ENCODE measurements around the gene KYNU. TPM values are rescaled to one million over a fixed set of nuclear protein-coding genes. Genes with fewer than 3 reads are reported as not detected.

Gene KYNU
- polyA plus RNA-seq, 1 experiment = 4.5 TPM

GRCh38 chr2:143058851-143059250, 181.4 kb downstream of the KYNU start:
- TF ChIP-seq, protein P1, sequence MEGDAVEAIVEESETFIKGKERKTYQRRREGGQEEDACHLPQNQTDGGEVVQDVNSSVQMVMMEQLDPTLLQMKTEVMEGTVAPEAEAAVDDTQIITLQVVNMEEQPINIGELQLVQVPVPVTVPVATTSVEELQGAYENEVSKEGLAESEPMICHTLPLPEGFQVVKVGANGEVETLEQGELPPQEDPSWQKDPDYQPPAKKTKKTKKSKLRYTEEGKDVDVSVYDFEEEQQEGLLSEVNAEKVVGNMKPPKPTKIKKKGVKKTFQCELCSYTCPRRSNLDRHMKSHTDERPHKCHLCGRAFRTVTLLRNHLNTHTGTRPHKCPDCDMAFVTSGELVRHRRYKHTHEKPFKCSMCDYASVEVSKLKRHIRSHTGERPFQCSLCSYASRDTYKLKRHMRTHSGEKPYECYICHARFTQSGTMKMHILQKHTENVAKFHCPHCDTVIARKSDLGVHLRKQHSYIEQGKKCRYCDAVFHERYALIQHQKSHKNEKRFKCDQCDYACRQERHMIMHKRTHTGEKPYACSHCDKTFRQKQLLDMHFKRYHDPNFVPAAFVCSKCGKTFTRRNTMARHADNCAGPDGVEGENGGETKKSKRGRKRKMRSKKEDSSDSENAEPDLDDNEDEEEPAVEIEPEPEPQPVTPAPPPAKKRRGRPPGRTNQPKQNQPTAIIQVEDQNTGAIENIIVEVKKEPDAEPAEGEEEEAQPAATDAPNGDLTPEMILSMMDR (IDR thresholded peaks at IDR 0.05; ENCODE audit: low read depth, low read length) = no peak
- Histone ChIP-seq H3K27ac (ENCODE audit: low read depth, low read length) (no peak overlapping the region), H3K27me3 (ENCODE audit: control insufficient read depth, insufficient read depth, low read length) (no peaks in the 10 kb centered on the region), H3K4me3 (ENCODE audit: low read depth, low read length) (no peak overlapping the region), H3K9me3 (ENCODE audit: control insufficient read depth, insufficient read depth, low read length) (no peaks in the 10 kb centered on the region)
- ChIA-PET CTCF (interaction anchor here (3.2 kb wide), 1 partner anchor 24 kb away, joined by 18 read pairs; no protein-coding TSS in a partner anchor), POLR2A (no interaction called here)
- DNase-seq (ENCODE audit: low read depth, low spot score) = no peak

DNA sequence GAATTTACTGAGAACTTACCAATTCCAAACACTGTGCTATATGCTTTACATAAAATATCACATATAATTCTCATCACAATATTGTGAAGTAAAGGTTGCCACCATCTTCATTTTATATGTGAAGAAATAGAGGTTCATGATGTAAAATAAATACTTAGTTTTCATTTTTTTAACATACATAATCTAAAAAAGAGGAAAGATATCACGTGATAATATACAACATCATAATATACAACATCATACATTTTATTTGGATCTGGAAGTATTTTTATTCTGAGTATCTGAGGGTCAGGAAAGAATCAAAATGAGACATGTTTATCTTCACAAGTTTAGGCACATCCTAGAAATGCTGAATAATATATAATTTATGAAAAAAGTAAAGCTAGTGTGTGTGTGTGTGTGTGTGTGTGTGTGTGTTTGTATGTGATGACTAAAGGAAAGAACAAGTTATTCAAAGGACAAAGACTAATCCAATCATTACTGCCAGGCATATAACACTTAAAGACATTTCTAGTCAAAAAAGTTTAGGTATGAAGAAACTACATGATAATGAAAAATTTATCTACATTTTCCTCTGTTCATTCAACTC, 186.2 kb downstream of the KYNU start:
- DNase-seq (ENCODE audit: low read depth, low spot score) = no peak
- ChIA-PET CTCF (interaction anchor here (0.5 to 1.1 kb wide), 3 partner anchors 29 to 98 kb away, joined by 3 to 6 read pairs (median 3); no protein-coding TSS in a partner anchor), POLR2A (no interaction called here)
- Histone ChIP-seq H3K4me3 (ENCODE audit: low read depth, low read length) (no peak overlapping the region), H3K27ac (ENCODE audit: low read depth, low read length) (no peak overlapping the region), H3K9me3 (ENCODE audit: control insufficient read depth, insufficient read depth, low read length) (no peaks in the 10 kb centered on the region), H3K27me3 (ENCODE audit: control insufficient read depth, insufficient read depth, low read length) (no peaks in the 10 kb centered on the region)
- TF ChIP-seq, protein P1 (IDR thresholded peaks at IDR 0.05; ENCODE audit: low read depth, low read length) = no peak

DNA sequence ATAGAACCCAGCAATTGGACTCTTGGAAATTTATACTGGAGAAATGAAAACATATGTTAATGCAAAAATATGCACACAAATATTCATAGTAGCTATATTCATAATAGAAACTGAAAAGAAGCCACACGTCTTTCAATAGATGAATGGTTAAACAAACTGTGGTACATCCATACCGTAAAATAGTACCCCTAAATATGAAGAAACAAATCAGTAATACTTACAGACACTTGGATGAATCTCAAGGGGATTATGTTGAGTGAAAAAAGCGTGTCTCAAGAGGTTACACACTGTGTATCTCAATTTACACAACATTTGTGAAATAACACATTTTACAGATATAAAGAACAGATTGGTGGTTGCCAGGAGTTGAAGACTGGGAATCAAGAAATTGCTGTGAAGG, 190.6 kb downstream of the KYNU start:
- no peaks in the 10 kb centered on the region for H3K27me3 ChIP-seq (ENCODE audit: control insufficient read depth, insufficient read depth, low read length)
- CTCF ChIA-PET = interaction anchor here (1.1 kb wide), 1 partner anchor 34 kb away, joined by 5 read pairs; no protein-coding TSS in a partner anchor
- DNase-seq (ENCODE audit: low read depth, low spot score) = no peak
- POLR2A ChIA-PET = no interaction called here
- no peaks in the 10 kb centered on the region for H3K9me3 ChIP-seq (ENCODE audit: control insufficient read depth, insufficient read depth, low read length)
- no peak overlapping the region for H3K4me3 ChIP-seq (ENCODE audit: low read depth, low read length)
- no peak overlapping the region for H3K27ac ChIP-seq (ENCODE audit: low read depth, low read length)
- TF ChIP-seq, protein P1 (IDR thresholded peaks at IDR 0.05; ENCODE audit: low read depth, low read length) = no peak

DNA sequence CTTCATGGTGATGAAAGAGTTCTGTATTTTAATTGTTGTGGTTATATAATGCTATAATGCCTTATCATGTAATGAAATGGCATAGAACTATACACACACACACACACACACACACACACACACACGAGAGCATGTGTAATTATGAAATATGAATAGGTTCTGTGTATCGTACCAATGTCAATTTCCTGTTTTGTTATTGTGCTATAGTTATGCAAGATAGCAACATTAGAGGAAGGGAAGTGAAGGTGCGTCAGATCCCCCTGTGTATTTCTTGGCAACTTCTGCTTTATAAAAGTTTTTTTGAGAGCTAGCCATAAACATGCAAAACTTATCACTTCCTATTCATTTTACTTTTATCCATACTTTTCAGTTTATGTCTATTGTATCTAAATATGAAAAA, 191.0 kb downstream of the KYNU start:
- no peak for DNase-seq (ENCODE audit: low read depth, low spot score)
- H3K4me3 ChIP-seq (ENCODE audit: low read depth, low read length) = no peak overlapping the region
- ChIA-PET CTCF (interaction anchor here (1.1 kb wide), 1 partner anchor 34 kb away, joined by 5 read pairs; no protein-coding TSS in a partner anchor), POLR2A (no interaction called here)
- TF ChIP-seq, protein P1 (IDR thresholded peaks at IDR 0.05; ENCODE audit: low read depth, low read length) = no peak
- H3K27me3 ChIP-seq (ENCODE audit: control insufficient read depth, insufficient read depth, low read length) = no peaks in the 10 kb centered on the region
- H3K9me3 ChIP-seq (ENCODE audit: control insufficient read depth, insufficient read depth, low read length) = no peaks in the 10 kb centered on the region
- no peak overlapping the region for H3K27ac ChIP-seq (ENCODE audit: low read depth, low read length)

DNA sequence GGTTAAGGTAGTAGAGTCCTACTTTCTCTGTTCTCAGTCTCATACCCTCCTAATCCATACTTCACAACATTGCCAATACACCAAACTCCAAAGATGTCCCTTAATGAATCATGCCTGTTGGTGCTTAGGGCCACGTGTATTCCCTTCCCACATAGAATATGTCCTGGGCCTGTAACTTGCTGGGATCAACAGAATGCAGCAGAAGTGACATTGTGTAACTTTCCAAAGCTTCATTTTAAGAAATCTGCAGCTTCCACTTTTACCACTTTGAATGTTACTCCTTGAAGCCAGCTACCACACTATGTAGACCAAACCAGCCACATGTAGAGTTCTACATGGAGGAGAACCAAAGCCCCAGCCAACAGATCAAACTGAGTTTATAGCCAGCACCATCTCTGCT, 193.2 kb downstream of the KYNU start:
- Histone ChIP-seq H3K27ac (ENCODE audit: low read depth, low read length) (no peak overlapping the region), H3K9me3 (ENCODE audit: control insufficient read depth, insufficient read depth, low read length) (no peaks in the 10 kb centered on the region; the same call in 1 of the 2 replicates), H3K4me3 (ENCODE audit: low read depth, low read length) (no peak overlapping the region), H3K27me3 (ENCODE audit: control insufficient read depth, insufficient read depth, low read length) (no peaks in the 10 kb centered on the region)
- ChIA-PET CTCF (no interaction called here), POLR2A (no interaction called here)
- DNase-seq (ENCODE audit: low read depth, low spot score) = no peak
- TF ChIP-seq, protein P1 (IDR thresholded peaks at IDR 0.05; ENCODE audit: low read depth, low read length) = no peak
